GM18867 (cell line): ENCODE data around the gene MYOZ3.
A peak's percentile ranks its signal among the peaks of the same experiment; 100 is the strongest.

Source experiments
- ATAC-seq: cut with Tn5 transposase; IDR thresholded peaks from one replicate; pipeline ENCODE4 v1.9.1; 2021; ENCODE audit warnings: mild to moderate bottlenecking, moderate library complexity; ENCODE audit not compliant: unreplicated experiment

Gene MYOZ3

DNA sequence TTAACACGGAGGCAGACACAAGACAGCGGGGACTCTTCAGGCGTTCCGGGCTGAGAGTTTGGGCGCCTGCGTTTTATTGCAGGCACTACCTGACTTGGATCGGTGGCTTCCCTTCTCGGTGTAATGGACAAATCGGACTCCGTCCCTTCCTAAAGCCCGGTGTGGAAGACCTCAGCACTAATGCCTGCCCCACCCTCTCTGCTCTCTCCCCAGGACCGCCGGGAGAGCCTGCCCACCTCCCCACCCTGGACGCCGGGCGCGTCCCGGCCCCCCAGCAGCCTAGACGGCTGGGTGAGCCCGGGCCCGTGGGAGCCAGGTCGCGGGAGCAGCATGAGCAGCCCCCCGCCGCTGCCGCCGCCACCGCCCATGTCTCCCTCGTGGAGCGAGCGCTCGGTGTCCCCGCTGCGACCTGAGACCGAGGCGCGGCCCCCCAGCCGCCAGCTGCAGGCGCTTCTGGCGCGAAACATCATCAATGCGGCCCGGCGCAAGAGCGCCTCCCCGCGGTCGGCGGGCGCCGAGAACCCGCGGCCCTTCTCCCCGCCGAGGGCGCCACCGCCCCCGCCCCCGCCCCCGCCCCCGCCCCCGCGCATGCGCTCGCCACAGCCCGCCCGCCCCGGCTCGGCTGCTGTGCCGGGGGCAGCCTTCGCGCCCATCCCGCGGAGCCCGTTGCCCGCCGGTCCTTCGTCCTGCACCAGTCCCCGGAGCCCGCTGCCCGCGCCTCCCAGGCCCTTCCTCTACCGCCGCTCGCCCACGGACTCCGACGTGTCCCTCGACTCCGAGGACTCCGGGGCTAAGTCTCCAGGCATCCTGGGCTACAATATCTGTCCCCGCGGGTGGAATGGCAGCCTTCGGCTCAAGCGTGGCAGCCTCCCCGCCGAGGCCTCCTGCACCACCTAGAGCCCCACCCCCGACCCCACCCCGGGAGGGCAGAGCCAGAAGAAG, 4.6 kb upstream of the MYOZ3 start:
- ATAC-seq = peak; percentile 71

DNA sequence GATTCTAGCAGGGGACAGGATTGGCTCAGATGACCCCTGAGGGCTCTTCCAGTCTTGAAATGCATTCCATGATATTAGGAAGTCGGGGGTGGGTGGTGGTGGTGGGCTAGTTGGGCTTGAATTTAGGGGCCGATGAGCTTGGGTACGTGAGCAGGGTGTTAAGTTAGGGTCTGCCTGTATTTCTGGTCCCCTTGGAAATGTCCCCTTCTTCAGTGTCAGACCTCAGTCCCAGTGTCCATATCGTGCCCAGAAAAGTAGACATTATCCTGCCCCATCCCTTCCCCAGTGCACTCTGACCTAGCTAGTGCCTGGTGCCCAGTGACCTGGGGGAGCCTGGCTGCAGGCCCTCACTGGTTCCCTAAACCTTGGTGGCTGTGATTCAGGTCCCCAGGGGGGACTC, 2.9 kb upstream of the MYOZ3 start:
- ATAC-seq = no peak

- no peak for ATAC-seq
Observed at GRCh38 chr5:150658699-150659265, 2.3 kb upstream of the MYOZ3 start.

DNA sequence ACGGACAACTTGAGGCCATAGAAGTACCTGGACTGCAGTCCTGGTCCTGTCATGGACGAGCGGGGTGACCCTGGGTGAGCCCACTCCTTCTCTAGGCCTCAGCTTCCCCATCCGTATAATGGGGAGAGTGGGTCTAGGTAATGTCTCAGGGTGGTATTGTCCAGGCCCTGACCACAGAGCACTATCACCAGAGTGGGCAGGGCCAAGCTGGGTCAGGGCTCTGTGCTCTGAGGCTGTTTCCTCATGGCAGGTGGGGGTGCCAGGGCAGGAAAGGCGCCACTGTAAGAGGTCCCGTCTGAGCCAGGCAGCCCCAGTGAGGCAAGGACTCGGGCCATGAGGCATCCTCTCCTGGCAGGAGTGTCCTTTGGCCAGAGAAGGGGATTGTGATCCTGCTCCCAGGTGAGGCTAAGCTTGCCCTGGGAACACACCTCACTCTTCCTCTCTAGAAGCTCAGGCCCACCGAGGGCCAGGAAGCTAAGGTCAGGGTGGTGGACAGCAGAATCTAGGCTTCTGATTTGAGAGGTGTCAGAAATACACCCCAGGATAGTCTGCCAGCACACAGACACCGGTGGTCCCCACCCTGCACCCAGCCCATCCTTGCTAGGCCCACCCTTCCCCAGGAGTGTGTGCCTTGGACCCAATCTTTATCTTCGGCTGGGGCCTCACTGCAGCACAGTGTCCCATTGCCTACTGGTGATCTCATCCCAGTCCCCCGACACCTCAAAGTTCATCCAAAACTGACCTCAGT, 1.5 kb upstream of the MYOZ3 start:
- ATAC-seq = no peak

GRCh38 chr5:150660108-150660831, 781 bp upstream of the MYOZ3 start:
- ATAC-seq = no peak

- no peak for ATAC-seq
Observed at GRCh38 chr5:150661821-150662596, 958 bp downstream of the MYOZ3 start.

- no peak for ATAC-seq
Observed at GRCh38 chr5:150662731-150663516, 1.9 kb downstream of the MYOZ3 start.

- no peak for ATAC-seq
Observed at GRCh38 chr5:150663936-150664335, 2.9 kb downstream of the MYOZ3 start.

- no peak for ATAC-seq
Observed at GRCh38 chr5:150665044-150665443, 4.0 kb downstream of the MYOZ3 start.

GRCh38 chr5:150670275-150670947, 9.4 kb downstream of the MYOZ3 start:
- no peak for ATAC-seq

- ATAC-seq = no peak
Observed at GRCh38 chr5:150670948-150671310, 9.9 kb downstream of the MYOZ3 start.

GRCh38 chr5:150671509-150672236, 10.6 kb downstream of the MYOZ3 start:
- no peak for ATAC-seq

GRCh38 chr5:150672237-150672883, 11.3 kb downstream of the MYOZ3 start:
- ATAC-seq = no peak

DNA sequence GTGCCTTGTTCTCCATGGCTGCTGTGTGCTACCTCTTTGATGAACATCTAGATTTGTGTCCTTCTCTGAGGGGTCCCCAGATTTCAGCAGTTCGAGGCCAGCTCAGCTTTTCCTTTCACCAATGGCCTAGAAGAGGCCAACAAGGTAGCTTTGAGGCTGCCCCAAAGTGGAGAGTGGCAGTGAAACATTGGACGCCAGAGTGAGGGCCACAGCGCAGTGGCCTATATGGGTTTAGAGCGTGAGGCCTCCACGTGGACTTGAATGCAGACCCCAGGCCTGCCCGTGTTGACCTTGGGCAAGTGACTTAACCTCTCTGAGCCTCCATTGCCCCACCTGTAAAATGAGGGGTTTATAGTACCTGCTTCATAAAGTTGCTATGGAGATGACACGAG, 11.8 kb downstream of the MYOZ3 start:
- ATAC-seq = no peak

DNA sequence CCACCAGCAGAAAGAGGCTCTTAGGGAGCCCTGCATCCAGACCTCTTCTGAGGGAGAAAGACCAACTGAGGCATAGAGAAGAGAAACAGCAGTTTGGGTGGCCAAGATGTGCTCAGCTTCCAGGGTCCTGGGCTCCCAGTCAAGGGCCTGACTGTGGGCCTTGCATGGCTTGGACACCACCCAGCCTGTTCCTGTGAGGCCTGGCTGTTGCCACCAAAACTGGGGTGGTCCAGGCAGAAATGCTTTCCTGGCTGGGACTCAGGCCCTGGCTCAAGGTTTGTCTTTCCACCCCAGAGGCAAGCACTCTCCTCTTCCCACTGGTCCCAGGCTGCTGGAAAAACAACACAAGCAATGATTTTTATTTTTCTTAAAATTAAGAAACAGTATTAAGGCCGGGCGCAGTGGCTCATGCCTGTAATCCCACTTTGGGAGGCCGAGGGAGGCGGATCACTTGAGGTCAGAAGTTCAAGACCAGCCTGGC, 13.3 kb downstream of the MYOZ3 start:
- ATAC-seq = no peak

DNA sequence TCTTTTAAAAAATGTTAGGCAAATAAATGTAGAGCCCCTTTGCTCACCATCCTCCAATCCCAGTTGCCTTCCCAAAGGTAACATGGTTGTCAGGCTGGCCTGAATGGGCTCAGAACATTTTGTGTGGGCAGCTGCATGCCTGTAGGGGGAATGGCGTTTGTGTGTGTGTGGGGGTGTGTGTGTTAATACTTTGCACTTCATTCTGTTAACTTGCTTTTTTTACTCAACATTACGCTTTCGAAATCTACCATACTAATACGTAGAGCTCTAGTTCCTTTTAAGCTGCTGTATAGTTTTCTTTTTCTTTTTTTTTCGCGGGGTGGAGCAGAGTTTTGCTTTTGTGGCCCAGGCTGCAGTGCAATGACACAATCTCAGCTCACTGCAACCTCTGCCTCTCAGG, 14.0 kb downstream of the MYOZ3 start:
- ATAC-seq = no peak

GRCh38 chr5:150676578-150676977, 15.5 kb downstream of the MYOZ3 start:
- ATAC-seq = no peak

DNA sequence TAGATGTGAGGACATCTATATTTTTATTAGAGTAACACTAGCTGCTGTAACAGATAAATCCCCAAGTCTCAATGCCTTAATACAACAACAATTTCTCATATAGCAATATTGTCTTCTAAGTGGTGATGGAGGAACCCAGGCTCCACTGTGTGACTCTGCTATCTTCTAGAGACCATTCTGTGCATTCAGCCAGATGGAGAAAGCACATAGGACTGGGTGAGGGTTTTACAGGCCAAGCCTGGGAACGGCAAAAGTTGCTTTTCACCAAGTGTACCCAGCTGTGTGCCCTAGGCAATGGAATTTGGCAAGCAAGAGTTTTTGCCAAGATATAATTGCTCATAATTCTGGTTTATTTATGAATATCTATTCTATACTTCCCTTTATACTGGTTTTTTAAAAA, 28.1 kb downstream of the MYOZ3 start:
- no peak for ATAC-seq
